ENCODE measurements around the gene AHRR.

Gene AHRR

DNA sequence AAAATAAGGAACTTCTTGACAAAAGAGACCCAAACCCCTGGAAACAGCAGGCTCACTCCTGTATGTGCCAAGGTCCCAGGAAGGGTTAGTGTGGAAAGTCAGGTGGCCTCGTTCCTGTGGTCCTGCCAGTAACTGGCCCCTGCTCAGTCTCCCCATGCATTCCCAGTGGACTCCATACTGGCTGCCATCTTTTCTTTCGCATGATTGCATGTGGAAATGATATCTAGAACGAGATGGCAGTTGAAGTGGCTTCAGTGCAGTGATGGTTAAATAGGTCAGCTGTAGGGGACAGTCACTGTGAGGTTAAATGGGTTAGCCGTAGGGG is 30.4 kb downstream of the AHRR start:
- H3K4me3 ChIP-seq (ENCODE audit: low read depth, low read length), result no peak overlapping the region
- in situ Hi-C loops (cut with HindIII; ENCODE audit: low sequenced_read_pairs), result no loop called here
- no peak for DNase-seq (ENCODE audit: low read depth, low spot score)
- TF ChIP-seq, protein P1, sequence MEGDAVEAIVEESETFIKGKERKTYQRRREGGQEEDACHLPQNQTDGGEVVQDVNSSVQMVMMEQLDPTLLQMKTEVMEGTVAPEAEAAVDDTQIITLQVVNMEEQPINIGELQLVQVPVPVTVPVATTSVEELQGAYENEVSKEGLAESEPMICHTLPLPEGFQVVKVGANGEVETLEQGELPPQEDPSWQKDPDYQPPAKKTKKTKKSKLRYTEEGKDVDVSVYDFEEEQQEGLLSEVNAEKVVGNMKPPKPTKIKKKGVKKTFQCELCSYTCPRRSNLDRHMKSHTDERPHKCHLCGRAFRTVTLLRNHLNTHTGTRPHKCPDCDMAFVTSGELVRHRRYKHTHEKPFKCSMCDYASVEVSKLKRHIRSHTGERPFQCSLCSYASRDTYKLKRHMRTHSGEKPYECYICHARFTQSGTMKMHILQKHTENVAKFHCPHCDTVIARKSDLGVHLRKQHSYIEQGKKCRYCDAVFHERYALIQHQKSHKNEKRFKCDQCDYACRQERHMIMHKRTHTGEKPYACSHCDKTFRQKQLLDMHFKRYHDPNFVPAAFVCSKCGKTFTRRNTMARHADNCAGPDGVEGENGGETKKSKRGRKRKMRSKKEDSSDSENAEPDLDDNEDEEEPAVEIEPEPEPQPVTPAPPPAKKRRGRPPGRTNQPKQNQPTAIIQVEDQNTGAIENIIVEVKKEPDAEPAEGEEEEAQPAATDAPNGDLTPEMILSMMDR (IDR thresholded peaks at IDR 0.05; ENCODE audit: low read depth, low read length), result no peak

DNA sequence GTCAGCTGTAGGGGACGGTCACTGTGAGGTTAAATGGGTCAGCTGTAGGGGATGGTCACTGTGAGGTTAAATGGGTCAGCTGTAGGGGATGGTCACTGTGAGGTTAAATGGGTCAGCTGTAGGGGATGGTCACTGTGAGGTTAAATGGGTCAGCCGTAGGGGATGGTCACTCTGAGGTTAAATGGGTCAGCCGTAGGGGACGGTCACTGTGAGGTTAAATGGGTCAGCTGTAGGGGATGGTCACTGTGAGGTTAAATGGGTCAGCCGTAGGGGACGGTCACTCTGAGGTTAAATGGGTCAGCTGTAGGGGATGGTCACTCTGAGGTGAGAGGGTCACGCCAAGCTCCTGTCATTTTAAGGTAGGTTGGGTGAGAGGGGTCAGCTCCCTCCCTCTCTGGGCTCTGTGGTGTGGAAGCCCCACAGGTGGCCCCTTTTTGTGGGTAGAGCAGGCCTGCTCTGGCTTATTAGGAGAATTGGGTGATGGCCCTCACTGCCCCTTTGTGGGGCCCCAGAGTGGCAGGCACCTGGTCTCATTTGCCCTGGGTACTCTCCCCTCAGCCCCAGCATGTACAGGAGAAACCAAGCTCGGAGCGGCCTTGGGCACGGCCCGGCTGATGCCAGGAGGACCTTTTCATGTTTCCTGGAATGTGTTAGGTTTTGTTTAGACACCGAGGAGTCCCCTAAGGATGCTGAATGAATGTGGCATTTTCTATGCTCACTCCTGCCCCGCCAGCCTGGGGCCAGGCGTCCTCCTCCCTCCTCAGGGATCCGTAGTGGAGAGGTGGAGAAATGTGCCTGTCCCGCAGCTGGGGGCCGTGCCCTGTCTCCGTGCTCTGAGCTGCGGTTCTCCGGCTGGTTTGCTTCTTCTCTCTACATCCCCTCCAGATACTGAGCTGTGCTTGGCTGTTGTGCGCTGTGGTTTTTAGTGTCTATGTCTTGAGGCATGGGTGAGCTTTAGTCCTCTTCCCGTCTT is 31.4 kb downstream of the AHRR start:
- TF ChIP-seq, protein P1 (IDR thresholded peaks at IDR 0.05; ENCODE audit: low read depth, low read length), result no peak
- in situ Hi-C loops (cut with HindIII; ENCODE audit: low sequenced_read_pairs), result no loop called here
- H3K4me3 ChIP-seq (ENCODE audit: low read depth, low read length), result no peak overlapping the region
- DNase-seq (ENCODE audit: low read depth, low spot score), result no peak

DNA sequence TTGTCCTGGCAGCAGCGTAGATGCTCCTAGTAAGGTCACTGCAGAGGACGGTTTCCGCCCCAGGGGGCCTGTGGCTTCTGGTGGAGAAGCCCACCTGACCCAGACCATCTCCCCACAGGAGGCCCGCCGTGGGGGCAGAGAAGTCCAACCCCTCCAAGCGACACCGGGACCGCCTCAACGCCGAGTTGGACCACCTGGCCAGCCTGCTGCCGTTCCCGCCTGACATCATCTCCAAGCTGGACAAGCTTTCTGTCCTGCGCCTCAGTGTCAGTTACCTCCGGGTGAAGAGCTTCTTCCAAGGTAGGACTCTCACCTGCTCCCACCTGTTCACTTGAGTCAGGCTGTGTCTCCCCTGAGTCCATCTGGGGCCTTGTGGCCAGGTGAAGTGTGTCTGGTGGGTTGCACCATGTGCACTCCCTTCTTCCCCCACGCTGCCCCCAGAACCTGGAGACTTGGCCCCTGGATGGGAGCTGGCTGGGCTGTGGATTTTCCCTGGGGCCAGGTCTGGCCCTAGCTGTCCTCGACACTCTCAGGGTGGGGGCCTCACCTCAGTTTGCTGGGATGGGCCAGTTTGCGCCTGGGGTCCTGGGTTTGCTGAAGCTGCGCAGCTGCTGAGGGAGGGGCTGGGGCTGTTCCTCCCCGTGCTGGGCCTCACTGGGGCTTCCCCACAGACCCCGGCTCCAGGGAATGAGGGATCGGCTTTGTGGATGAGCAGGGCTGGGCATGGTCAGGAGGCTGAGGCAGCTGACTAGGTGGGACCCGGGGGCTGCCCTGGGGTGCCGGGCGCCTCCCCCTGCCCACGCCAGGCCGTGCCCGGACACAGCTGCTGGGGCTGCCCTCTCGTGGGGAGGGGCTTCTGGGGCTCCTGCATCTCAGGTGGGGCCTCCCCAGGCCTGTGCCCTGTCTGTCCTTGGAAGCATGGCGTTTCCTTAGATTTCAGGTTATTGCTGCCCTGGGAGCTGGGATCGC is 32.4 kb downstream of the AHRR start:
- TF ChIP-seq, protein P1 (IDR thresholded peaks at IDR 0.05; ENCODE audit: low read depth, low read length), result no peak
- no peak overlapping the region for H3K4me3 ChIP-seq (ENCODE audit: low read depth, low read length)
- in situ Hi-C loops (cut with HindIII; ENCODE audit: low sequenced_read_pairs), result no loop called here
- DNase-seq (ENCODE audit: low read depth, low spot score), result no peak

DNA sequence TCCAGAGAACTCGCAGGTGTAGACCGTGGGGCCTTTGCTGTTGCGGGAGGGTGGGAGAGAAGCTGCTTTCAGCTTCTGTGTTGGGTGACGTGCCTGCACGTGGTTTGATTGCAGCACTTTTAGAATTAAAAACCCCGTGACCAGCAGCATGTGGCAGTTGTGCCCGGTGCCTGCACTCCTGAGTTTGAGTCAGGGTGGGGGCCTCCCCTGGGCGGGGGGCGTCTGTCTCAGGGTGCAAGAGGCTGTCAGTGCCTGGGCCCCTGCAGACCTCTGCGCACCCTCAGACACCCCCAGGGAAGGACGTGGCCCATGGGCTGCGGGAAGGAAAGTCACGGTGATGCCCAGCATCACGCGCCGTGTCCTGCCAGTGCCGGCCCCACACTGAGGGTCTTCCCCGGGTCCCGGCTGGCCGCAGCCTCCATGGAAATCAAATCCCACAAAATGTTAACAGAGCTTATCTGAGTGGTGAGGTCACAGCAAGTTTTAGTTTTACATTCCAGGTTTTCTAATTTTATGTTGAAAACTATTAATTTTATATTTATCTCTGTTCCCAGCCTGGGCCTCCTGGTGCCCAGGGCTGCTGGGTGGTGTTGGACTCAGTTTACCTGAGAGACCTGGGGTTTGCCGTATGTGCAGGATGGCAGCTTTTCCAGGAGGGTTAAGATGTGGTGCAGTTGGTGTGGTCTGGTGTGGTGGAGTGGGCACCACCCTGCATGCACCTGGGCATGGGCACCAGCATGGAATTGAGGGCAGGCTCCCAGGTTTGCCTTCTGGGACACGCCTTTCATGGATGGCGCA is 33.3 kb downstream of the AHRR start:
- in situ Hi-C loops (cut with HindIII; ENCODE audit: low sequenced_read_pairs), result no loop called here
- TF ChIP-seq, protein P1 (IDR thresholded peaks at IDR 0.05; ENCODE audit: low read depth, low read length), result no peak
- no peak for DNase-seq (ENCODE audit: low read depth, low spot score)

DNA sequence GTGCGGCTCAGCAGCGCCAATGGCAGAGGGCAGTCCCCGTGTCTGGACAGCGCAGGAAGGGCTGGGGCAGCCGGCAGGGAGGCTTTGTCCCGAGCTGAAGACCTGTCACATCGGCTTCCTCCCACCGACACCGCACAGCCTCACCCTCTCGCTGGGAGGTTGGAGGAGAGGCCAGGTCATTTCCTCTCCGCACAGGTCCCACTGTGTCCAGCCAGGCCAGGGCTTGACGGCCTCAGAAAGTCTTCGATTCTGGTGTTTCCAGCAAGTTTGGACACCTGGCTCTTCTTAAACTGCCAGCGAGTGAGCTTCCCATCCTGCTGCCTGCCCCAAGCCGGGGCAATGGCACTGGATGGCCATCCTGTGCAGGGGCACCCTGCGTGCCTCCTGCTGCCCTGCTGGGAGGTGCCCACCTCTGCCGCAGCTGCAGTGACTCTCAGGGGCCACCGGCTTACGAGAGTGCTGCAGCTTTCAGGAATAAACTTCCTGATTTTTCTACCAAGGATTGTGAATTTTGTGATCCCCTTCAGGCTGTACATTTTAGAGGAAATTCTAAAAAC is 33.9 kb downstream of the AHRR start:
- in situ Hi-C loops (cut with HindIII; ENCODE audit: low sequenced_read_pairs), result no loop called here
- TF ChIP-seq, protein P1 (IDR thresholded peaks at IDR 0.05; ENCODE audit: low read depth, low read length), result no peak
- DNase-seq (ENCODE audit: low read depth, low spot score), result no peak
- no peak overlapping the region for H3K4me3 ChIP-seq (ENCODE audit: low read depth, low read length)

More for the DNA sequence above, 33.3 kb downstream of the AHRR start:
- H3K4me3 ChIP-seq (ENCODE audit: low read depth, low read length), result no peak overlapping the region

Data from astrocyte of the spinal cord (primary cell).